HG02885 (cell line): ENCODE data around the gene ACAD8.
A peak's percentile ranks its signal among the peaks of the same experiment; 100 is the strongest.

Source experiments
- ATAC-seq: cut with Tn5 transposase; IDR thresholded peaks from one replicate; pipeline ENCODE4 v1.9.1; 2021; ENCODE audit warnings: mild to moderate bottlenecking; ENCODE audit not compliant: unreplicated experiment, poor library complexity

ACAD8 gene

DNA sequence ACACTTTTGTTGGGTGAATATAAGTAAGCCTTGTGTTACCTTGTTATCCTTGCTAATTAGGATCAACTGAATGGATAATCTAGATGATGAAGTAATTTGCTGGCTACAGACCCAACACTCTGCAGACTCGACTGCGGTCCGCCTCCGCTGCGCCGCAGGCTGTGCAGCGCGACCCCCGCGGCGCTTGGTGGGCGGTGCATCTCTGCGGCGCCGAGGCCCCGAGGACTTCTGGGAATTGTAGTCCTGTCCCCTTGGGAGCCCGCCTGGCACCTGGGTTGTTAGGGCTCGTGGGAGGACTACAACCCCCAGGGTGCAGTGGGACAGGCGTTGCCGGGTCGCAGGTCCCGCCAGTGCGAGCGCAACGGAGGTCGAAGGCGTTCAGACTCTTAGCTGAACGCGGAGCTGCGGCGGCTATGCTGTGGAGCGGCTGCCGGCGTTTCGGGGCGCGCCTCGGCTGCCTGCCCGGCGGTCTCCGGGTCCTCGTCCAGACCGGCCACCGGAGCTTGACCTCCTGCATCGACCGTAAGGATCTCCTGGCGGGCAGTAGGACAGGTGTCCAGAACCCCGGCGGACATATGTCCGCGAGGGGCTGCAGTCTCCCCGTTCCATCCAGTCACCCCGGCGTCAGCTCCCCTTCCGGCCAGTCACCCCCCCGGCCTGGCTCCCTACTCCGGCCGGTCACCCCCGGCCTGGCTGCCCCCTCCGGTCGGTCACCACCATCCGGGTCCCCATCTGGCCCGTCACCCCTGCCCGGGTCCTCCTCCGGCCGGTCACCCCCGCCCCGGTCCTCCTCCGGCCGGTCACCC, at the start of gene ACAD8, which contains the start of gene THYN1:
TSS of gene ACAD8 (plus strand) at position 381 of the 806 bp plus-strand sequence. CDS start at position 414, 33 bp downstream.
TSS of gene THYN1 (minus strand) at position 165 of the 806 bp plus-strand sequence. CDS start 470 bp downstream, outside the sequence.
- ATAC-seq = peak; percentile 98

- ATAC-seq = no peak
Measured at GRCh38 chr11:134205729-134206128, 47.6 kb upstream of the ACAD8 start.

DNA sequence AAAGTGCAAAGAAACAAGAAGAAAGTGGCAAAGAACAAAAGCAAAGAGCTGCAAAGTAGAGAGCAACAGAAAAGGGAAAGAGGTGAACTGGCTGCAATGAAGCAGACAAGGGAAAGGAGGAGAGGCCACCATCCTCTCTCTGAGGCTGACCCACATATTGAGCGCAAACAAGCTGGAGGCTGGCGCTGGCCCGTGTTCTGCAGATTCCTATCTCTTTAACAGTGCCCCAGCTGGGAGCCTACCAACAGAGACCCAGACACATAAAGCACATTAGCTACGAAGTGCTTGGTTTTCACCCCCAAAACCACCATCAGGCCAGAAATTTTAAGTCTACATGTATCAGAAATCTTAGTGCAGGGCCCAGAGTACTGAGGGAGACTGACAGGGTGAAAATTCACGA, 47.2 kb upstream of the ACAD8 start:
- no peak for ATAC-seq

- no peak for ATAC-seq
Measured at GRCh38 chr11:134207538-134208239, 45.7 kb upstream of the ACAD8 start.

DNA sequence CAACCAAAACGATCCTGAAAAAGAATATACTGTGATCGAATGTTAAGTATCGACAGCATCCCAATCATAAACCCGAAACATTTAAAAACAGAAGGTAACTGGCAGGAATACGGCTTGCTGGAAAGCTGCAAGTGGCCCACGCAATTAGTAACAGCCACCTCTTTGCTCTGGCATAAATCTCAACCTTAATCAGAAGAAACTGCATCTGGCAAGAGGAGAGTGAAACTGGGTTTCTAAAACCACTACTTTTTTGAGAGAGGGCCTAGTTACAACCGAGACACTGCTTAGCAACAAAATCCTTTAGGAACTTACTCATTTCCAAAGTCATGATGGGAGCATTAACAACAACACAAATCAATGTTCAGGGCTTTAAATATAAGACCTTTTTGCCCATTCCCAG, 37.5 kb upstream of the ACAD8 start:
- ATAC-seq = no peak

- no peak for ATAC-seq
Measured at GRCh38 chr11:134216816-134217215, 36.6 kb upstream of the ACAD8 start.

DNA sequence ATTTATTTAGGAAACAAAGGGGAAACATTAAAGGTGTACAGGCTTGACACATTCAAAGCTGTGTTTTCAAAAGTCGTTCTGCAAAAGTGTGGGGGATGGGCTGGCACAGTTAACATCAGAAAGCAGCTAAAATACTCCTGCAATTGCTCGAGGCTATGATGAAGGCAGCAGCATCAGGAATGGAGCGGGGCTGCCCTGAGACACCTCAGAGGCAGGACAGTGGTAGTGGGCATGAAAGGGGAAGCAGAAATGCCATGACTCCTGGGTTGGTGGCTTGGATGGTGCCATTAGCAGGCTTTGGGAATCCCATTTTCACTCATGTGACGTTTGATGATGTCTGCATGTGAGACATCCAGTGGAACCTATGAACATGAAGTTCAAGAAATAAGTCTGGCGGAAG, 30.2 kb upstream of the ACAD8 start:
- no peak for ATAC-seq

DNA sequence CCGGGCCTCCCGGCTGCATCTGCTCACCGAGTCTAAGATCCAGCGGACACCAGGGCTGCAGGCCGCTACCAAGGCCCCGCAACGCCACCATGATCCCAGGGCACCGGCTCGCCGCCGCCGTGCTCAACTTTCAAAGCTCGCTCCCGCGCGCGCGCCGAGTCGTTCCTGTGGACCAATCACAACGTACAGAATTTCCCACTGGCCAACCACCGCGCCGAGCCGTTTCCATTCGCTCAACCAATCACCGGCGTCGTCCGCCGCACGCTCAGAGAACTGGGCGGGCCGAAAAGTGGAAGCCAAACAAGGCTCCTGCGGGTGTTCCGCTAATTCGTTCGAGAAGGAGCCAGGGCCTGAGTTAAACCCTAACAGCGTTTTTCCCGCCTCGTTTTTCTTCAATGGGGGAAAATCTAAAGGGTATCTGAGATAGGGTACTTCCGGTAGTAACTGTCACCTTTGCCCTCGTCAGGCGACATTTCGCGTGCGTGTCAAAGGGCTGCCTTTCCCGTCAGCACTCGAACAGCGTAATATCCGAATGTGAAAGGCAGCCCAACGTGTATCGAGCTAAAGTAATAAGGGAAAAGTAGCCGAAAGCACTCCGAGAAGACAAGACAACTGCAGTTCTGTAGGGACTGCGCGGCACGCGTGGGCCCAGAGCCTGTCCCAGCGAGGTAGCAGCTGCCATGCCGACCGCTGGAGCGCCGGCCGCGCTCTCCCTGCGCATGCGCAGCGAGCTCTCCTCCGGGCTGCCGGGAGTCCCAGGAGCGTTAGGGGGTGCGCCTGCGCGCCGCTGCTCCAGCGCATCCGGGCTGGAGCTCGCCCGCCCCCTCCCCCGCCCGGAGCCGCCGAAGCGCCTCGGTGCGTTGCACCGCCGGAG, 29.3 kb upstream of the ACAD8 start, which contains the start of the genes NCAPD3 and VPS26B:
TSS of gene NCAPD3 (minus strand) at position 132 of the 874 bp plus-strand sequence. CDS start at position 91, 41 bp downstream.
TSS of gene VPS26B (plus strand) at position 836 of the 874 bp plus-strand sequence. CDS start 452 bp downstream, outside the sequence.
- ATAC-seq = peak; percentile 79

GRCh38 chr11:134224710-134225664, 28.4 kb upstream of the ACAD8 start:
- peak; percentile 21 for ATAC-seq

GRCh38 chr11:134226806-134227325, 26.5 kb upstream of the ACAD8 start:
- ATAC-seq = no peak

GRCh38 chr11:134228625-134229024, 24.7 kb upstream of the ACAD8 start:
- ATAC-seq = peak; percentile 61

DNA sequence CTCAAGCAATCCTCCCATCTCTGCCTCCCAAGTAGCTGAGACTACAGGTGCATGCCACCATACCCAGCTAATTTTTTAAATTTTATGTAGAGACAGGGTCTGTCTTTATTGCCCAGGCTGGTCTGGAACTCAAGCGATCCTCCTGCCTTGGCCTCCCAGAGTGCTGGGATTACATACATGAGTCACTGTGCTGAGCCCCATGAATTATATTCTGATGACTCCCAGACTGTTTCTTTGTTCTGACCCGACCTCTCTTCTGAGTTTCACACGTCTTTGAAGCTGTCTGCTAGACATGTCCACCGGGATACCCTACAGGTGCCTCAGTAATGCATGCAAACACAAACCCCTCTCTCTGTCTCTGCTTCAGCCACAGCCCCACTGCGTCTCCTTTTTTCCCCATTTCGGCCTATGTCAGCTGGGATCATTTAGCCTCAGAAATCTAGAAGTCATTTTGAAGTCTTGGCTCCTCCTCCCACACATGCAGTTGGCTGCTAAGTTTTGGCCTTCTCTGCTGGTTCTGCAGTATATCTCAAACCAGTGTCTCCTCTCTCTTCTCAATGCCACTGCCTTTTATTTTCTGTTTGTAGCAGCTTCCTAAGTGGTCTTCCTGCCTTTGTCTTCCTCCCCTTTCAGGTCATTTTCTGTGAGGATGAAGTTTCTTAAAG, 24.1 kb upstream of the ACAD8 start:
- ATAC-seq = no peak

DNA sequence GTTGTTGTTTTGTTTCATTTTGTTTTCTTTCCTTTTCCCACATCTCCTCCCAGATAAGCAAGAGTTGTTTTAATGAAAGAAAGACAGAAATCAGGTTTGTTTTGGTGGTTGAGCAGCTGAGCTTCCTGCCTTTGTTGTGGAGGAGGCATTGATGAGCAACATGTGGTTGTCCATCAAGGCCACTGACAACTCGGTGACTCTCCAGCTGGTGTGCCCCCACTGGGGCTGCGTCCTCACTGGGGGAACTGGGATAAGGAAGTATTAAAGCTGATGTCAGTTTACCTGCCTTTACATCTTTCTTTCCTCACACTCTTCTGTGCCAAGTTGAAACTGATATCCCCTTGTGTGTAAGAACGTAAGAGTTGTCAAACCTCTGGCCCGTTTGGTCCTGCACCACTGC, 23.0 kb upstream of the ACAD8 start:
- no peak for ATAC-seq

- no peak for ATAC-seq
Measured at GRCh38 chr11:134231958-134232659, 21.3 kb upstream of the ACAD8 start.

DNA sequence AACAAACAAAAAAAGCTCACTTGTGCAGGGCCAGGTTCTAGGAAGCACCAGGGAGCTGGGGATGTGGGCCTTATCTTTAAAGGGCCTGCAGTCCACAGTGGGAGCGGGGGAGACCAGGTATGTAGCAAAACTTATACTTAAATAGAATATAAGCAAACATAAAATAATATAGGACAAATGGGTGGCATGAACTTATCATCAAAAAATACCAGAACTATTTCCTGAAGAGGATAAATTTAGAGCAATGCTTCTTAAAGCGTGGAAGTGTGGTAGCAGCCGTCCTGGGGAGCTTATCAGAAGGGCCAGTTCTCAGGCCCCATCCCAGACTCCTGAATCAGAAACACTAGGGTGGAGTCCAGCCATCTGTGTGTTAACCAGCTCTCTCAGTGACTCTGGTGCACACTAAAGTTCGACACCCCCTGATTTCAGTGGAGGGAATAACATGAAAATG, 19.6 kb upstream of the ACAD8 start:
- no peak for ATAC-seq

- no peak for ATAC-seq
Measured at GRCh38 chr11:134235399-134235798, 18.0 kb upstream of the ACAD8 start.

DNA sequence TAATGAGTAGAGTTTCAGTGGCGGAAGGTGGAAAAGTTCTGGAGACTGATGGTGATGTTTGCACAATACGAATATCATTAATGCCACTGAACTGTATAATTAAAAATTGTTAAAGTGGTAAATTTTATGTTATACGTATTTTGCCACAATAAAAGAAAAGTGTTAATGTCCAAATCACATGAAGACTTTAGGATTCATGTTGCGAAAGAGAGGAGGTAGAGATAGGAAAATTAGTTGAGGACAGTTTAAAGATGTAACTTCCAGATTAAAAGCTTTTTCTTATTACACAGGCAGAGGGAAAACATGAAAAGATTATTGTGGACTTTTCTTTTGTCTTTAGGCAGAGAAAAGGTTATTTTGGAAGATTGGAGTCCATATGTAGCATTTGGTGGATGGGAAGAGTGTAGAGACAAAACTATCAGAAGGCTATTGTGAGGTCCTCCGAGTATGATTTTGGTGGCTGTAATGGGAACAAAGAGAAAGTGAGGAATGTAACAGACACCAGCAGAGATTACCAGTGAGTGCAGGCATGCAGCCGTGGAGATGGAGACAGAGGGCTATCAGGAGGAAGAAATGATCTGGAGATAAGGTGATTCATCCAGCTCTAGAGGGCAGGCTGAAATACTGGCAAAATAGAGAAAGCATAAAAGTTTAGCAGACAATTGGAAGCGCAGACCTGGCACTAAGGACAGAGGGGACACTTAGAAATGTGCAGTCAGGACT, 16.4 kb upstream of the ACAD8 start:
- ATAC-seq = no peak
